ENCODE data around the gene DCUN1D2. TPM values are rescaled to one million over a fixed set of nuclear protein-coding genes. Genes with fewer than 3 reads are reported as not detected.

DCUN1D2 gene
- total RNA-seq, 1 donor from 2014 or later = 26.2 TPM

- no peak for TF ChIP-seq CTCF (IDR thresholded peaks at IDR 0.05)
- ChIA-PET CTCF (no interaction called here), POLR2A (no interaction called here)
- Mint-ChIP-seq H3K9me3 (no peaks in the 10 kb centered on the region), H3K4me3 (no peak overlapping the region), H3K4me1 (no peaks in the 10 kb centered on the region), H3K36me3 (ENCODE audit: low read depth) (no peaks in the 10 kb centered on the region), H3K27me3 (no peaks in the 10 kb centered on the region), H3K27ac (no peak overlapping the region)
- no peak for ATAC-seq (ENCODE audit: low read depth)
- intact Hi-C loops (cut with micrococcal nuclease) = no loop called here
- DNase-seq = no peak
Observed at GRCh38 chr13:113427562-113428468, 62.7 kb downstream of the DCUN1D2 start.

DNA sequence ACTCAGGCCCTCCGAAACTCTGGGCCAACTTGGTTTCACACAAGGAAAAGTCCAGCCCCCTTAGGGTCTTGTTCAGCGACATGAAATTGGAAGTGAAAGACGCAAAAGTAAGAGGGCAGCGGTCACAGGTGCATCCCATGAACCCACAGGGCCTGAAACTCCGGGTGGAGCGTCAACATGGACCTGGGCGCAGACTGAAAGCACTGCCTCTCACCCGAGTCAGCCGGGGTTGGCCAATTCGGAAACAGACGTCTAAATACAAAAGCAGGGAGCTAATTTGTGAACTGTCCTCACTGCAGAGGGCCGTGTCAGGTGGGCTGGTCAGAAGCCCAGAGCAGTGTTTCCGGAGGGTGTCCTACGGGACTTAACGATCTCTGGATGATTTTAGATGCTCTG lies 63.9 kb downstream of the DCUN1D2 start:
- DNase-seq (no peak), ATAC-seq (ENCODE audit: low read depth) (no peak)
- POLR2A ChIA-PET = no interaction called here
- Mint-ChIP-seq H3K27ac (no peak overlapping the region), H3K4me3 (no peak overlapping the region), H3K4me1 (no peaks in the 10 kb centered on the region), H3K27me3 (no peaks in the 10 kb centered on the region), H3K36me3 (ENCODE audit: low read depth) (no peaks in the 10 kb centered on the region), H3K9me3 (no peaks in the 10 kb centered on the region)
- CTCF ChIA-PET = no interaction called here
- intact Hi-C loops (cut with micrococcal nuclease) = no loop called here
- no peak for TF ChIP-seq CTCF (IDR thresholded peaks at IDR 0.05)

DNA sequence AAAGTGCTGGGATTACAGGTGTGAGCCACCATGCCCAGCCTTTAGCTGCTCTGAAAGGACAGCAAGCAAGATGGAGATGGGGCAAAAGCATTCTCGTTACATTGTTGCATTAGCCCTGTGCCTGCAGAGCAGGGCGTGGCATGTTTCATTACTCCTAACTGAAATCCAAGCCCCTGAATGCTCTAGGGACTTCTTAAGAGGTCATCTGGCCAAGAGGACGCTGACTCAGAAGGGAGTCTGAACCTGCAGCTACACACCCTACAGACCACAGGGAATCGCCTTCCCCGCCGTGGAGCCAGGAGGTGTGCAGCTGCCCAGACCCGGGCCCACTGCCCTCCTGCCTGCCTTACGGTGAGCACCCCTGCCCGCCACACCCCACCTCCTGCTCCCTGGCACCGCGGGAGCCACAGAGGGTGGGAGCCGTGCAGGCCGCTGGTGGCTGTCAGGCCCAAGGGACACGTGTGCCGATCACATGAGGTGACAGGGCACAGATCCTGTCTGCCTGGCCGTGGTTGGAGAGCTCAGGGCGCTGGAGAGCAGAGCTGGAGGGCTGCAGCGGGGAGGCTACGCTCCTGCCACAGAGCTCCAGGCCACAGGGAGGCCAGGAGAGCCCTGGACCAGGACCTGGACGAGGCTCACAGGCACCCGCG lies 64.4 kb downstream of the DCUN1D2 start:
- no peaks in the 10 kb centered on the region for H3K4me1 Mint-ChIP-seq
- no peak for DNase-seq
- no peaks in the 10 kb centered on the region for H3K27me3 Mint-ChIP-seq
- POLR2A ChIA-PET = no interaction called here
- H3K4me3 Mint-ChIP-seq = no peak overlapping the region
- no peak overlapping the region for H3K27ac Mint-ChIP-seq
- no peak for ATAC-seq (ENCODE audit: low read depth)
- H3K36me3 Mint-ChIP-seq (ENCODE audit: low read depth) = no peaks in the 10 kb centered on the region
- intact Hi-C loops (cut with micrococcal nuclease) = no loop called here
- no peak for TF ChIP-seq CTCF (IDR thresholded peaks at IDR 0.05)
- CTCF ChIA-PET = no interaction called here
- no peaks in the 10 kb centered on the region for H3K9me3 Mint-ChIP-seq

DNA sequence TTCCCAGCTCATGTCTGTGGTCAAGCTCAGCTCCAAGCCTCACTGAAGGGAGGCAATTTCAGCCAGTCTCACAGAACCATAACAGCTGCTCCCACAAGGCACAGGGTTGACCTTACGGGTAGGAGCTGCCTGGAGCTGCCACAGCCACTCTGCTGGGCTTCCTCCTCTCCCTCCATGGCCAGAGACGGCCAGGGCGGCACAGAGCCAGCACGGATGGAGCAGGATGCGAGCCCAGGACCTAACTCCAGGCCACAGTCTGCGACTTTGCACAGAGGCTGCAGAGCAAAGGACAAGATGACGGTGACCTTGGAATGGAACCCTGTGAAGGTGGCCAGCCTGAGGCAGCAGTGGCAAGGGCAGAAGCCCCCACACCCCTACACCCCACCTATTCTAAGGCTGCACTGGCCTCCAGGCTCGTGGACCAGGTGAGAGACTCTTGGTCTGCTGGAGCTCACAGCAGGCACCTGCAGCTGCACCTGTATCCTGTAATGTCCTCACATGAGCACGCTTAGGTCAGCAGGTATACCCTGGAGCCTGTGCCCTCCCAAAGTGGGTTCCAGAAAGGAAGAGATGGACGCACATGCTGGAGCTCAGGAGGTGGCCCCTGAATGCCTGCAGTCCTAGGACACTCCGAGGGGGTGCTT lies 66.9 kb downstream of the DCUN1D2 start:
- DNase-seq = no peak
- Mint-ChIP-seq H3K9me3 (peaks cover 3% of the 10 kb centered on the region), H3K4me3 (no peak overlapping the region), H3K36me3 (ENCODE audit: low read depth) (no peaks in the 10 kb centered on the region), H3K27ac (no peak overlapping the region), H3K4me1 (no peaks in the 10 kb centered on the region), H3K27me3 (no peaks in the 10 kb centered on the region)
- no peak for ATAC-seq (ENCODE audit: low read depth)
- no peak for TF ChIP-seq CTCF (IDR thresholded peaks at IDR 0.05)
- CTCF ChIA-PET = no interaction called here
- POLR2A ChIA-PET = no interaction called here
- intact Hi-C loops (cut with micrococcal nuclease) = no loop called here
